Liver (tissue), 9 donors: ENCODE results near the gene GPR176. TPM values are rescaled to one million over a fixed set of nuclear protein-coding genes. Genes with fewer than 3 reads are reported as not detected.

Experiments
- DNase-seq: peaks from one replicate; pipeline ENCODE4 v3.0.0-alpha.2; 2017; ENCODE audit warnings: low spot score
- H3K27ac ChIP-seq, 2 donors: one replicate each; pipeline ENCODE4 v1.7.0; 2013; ENCODE audit warnings: inconsistent platforms in 2 of 2, low read length in 2 of 2, control low read depth in 1 of 2, low read depth in 1 of 2, mild to moderate bottlenecking in 1 of 2
- H3K27me3 ChIP-seq, 4 donors: one replicate each; pipeline versions ENCODE4 v1.6.1 to v1.7.0; 2013; ENCODE audit warnings: low read length in 3 of 4, inconsistent platforms in 1 of 4, mild to moderate bottlenecking in 1 of 4, moderate library complexity in 1 of 4; ENCODE audit not compliant: control insufficient read depth in 4 of 4, insufficient read depth in 4 of 4
- H3K36me3 ChIP-seq, 4 donors: one replicate each; pipeline versions ENCODE4 v1.6.1 to v1.7.0; 2013; ENCODE audit warnings: low read length in 3 of 4, mild to moderate bottlenecking in 3 of 4, low read depth in 1 of 4, moderate library complexity in 1 of 4; ENCODE audit not compliant: control insufficient read depth in 4 of 4, insufficient read depth in 3 of 4
- H3K4me1 ChIP-seq, 4 donors: one replicate each; pipeline versions ENCODE4 v1.6.1 to v1.7.0; 2013; ENCODE audit warnings: low read length in 3 of 4, mild to moderate bottlenecking in 3 of 4, moderate library complexity in 1 of 4; ENCODE audit not compliant: control insufficient read depth in 4 of 4, insufficient read depth in 4 of 4
- H3K4me3 ChIP-seq, 3 donors: one replicate each; pipeline versions ENCODE4 v1.6.1 to v1.7.0; 2013; ENCODE audit warnings: low read length in 3 of 3, control low read depth in 1 of 3, low read depth in 1 of 3, mild to moderate bottlenecking in 1 of 3
- H3K9ac ChIP-seq, 2 donors: one replicate each; pipeline ENCODE4 v1.7.0; 2013; ENCODE audit warnings: low read length in 2 of 2, mild to moderate bottlenecking in 2 of 2, moderate library complexity in 2 of 2, control low read depth in 1 of 2, low read depth in 1 of 2
- H3K9me3 ChIP-seq, 4 donors: one replicate each; pipeline versions ENCODE4 v1.6.1 to v1.7.0; 2013; ENCODE audit warnings: low read length in 3 of 4; ENCODE audit not compliant: control insufficient read depth in 4 of 4
- CTCF ChIP-seq: fragments of 150-350 bp; IDR thresholded peaks from 2 replicates; pipeline ENCODE4 v1.5.1; 2017; ENCODE audit warnings: improper control_type of control experiment, low read depth, low read length; ENCODE audit not compliant: missing input control
- EGR1 ChIP-seq, 2 donors: IDR thresholded peaks; 2 replicates each; pipeline ENCODE4 v1.6.1; 2016 to 2018; ENCODE audit warnings: antibody characterized with exemption in 2 of 2, low read depth in 2 of 2
- GABPA ChIP-seq, 2 donors: IDR thresholded peaks in 1 of 2; conservative IDR thresholded peaks in 1 of 2; 2 replicates each; pipeline ENCODE4 v1.6.1; 2016; ENCODE audit warnings: antibody characterized with exemption in 2 of 2, mild to moderate bottlenecking in 1 of 2, moderate library complexity in 1 of 2
- HNF4A ChIP-seq, 2 donors: conservative IDR thresholded peaks; 2 replicates each; pipeline ENCODE4 v1.6.1; 2016; ENCODE audit warnings: antibody characterized with exemption in 2 of 2, mild to moderate bottlenecking in 2 of 2
- HNF4G ChIP-seq: IDR thresholded peaks from 2 replicates; pipeline ENCODE4 v1.6.1; 2016; ENCODE audit warnings: antibody characterized with exemption
- JUND ChIP-seq, 2 donors: IDR thresholded peaks; 2 replicates each; pipeline ENCODE4 v1.6.1; 2016; ENCODE audit warnings: antibody characterized with exemption in 2 of 2
- MAX ChIP-seq: IDR thresholded peaks from 2 replicates; pipeline ENCODE4 v1.6.1; 2016; ENCODE audit warnings: antibody characterized with exemption
- NR2F2 ChIP-seq: IDR thresholded peaks from 2 replicates; pipeline ENCODE4 v1.6.1; 2016; ENCODE audit warnings: antibody characterized with exemption
- RAD21 ChIP-seq, 2 donors: IDR thresholded peaks; 2 replicates each; pipeline ENCODE4 v1.6.1; 2016; ENCODE audit warnings: antibody characterized with exemption in 2 of 2, mild to moderate bottlenecking in 2 of 2
- REST ChIP-seq: IDR thresholded peaks from 2 replicates; pipeline ENCODE4 v1.6.1; 2016; ENCODE audit warnings: antibody characterized with exemption, mild to moderate bottlenecking
- RXRA ChIP-seq, 2 donors: IDR thresholded peaks; 2 replicates each; pipeline ENCODE4 v1.6.1; 2017 to 2018; ENCODE audit warnings: antibody characterized with exemption in 2 of 2, mild to moderate bottlenecking in 1 of 2
- SP1 ChIP-seq: IDR thresholded peaks from 2 replicates; pipeline ENCODE4 v1.6.1; 2018; ENCODE audit warnings: antibody characterized with exemption, mild to moderate bottlenecking
- TAF1 ChIP-seq: conservative IDR thresholded peaks from 2 replicates; pipeline ENCODE4 v1.6.1; 2016; ENCODE audit warnings: antibody characterized with exemption, mild to moderate bottlenecking
- YY1 ChIP-seq: IDR thresholded peaks from 2 replicates; pipeline ENCODE4 v1.6.1; 2016; ENCODE audit warnings: antibody characterized with exemption, mild to moderate bottlenecking
- ZBTB33 ChIP-seq: IDR thresholded peaks from 2 replicates; pipeline ENCODE4 v1.6.1; 2016; ENCODE audit warnings: antibody characterized with exemption
- WGBS: extraction: QIAGEN DNeasy Blood & Tissue Kit; methylation state at CpG from one replicate; pipeline ENCODE4 v1.1.7; 2013; 5-methylcytosine and 5-hydroxymethylcytosine counted together
- polyA plus RNA-seq, 2 donors: library from polyadenylated mRNA; stranded (reverse) in 1 of 2; unstranded in 1 of 2; fragments of 200-250 nt in 1 of 2; fragments of >200 nt in 1 of 2; fragmentation: Nextera tagmentation in 1 of 2; extraction: Ambion mirVana in 1 of 2; gene quantifications; one replicate each; pipeline versions ENCODE4 v1.2.1 to v1.2.3, GENCODE V29; 2013 to 2015
- total RNA-seq, 2 donors: library from RNA; depleted of rRNA; stranded (reverse); fragments of >200 nt; gene quantifications; one replicate each; pipeline ENCODE4 v1.2.3, GENCODE V29; 2014
- donor health status: healthy.
- donor health status: healthy.
- donor health status: healthy.
- donor health status: healthy.
- donor health status: healthy.

GPR176 gene
- total and polyA plus RNA-seq, 4 donors: 0.44 to 1.7 (median 1.4) TPM

- no peak for TF ChIP-seq CTCF
- TF ChIP-seq EGR1 (IDR thresholded peaks at IDR 0.05; ENCODE audit: low read depth in 2 of 2): no peak
- no peak for TF ChIP-seq SP1
- TF ChIP-seq ZBTB33: no peak
Observed at GRCh38 chr15:39961051-39961450, 41.0 kb upstream of the GPR176 start (continued).

GRCh38 chr15:39960411-39960810, 40.3 kb upstream of the GPR176 start:
- no peak for DNase-seq
- H3K4me3 ChIP-seq: no peak overlapping the region
- no peaks in the 10 kb centered on the region for H3K27me3 ChIP-seq
- peaks cover 9 to 44% (median 36%) of the 10 kb centered on the region in 4 donors for H3K36me3 ChIP-seq
- H3K27ac ChIP-seq: no peak overlapping the region
- H3K9me3 ChIP-seq: no peaks in the 10 kb centered on the region
- TF ChIP-seq HNF4G (no peak), GABPA (IDR thresholded peaks at IDR 0.05 in 1 of 2, conservative IDR thresholded peaks at IDR 0.05 in 1 of 2) (no peak), ZBTB33 (no peak), REST (no peak), SP1 (no peak), HNF4A (conservative IDR thresholded peaks at IDR 0.05) (no peak), MAX (no peak), RXRA (IDR thresholded peaks at IDR 0.05) (no peak), JUND (IDR thresholded peaks at IDR 0.05) (no peak), TAF1 (no peak), RAD21 (IDR thresholded peaks at IDR 0.05) (no peak), NR2F2 (no peak), YY1 (no peak)
- H3K4me1 ChIP-seq: no peaks in the 10 kb centered on the region
- WGBS: 87% methylated on average over 3 of the region's 3 CpGs
- no peak overlapping the region for H3K9ac ChIP-seq
